HG03575 (cell line): ENCODE data around the gene TAF1.
"Not testable (repeated sequence)": the region's sequence is repeated elsewhere in the genome, so short reads cannot be mapped to it uniquely, and the experiment has no call there.

Experiments
- ATAC-seq: cut with Tn5 transposase; IDR thresholded peaks from one replicate; pipeline ENCODE4 v1.9.1; 2021; ENCODE audit not compliant: unreplicated experiment, insufficient number of reproducible peaks, low FRiP score; ENCODE audit errors: extremely low read depth

Gene TAF1

GRCh38 chrX:71420686-71421085, 54.5 kb downstream of the TAF1 start:
- no peak for ATAC-seq

GRCh38 chrX:71432733-71433132, 66.6 kb downstream of the TAF1 start:
- ATAC-seq: no peak

- no peak for ATAC-seq
Observed at GRCh38 chrX:71438750-71439149, 72.6 kb downstream of the TAF1 start.

GRCh38 chrX:71439420-71439819, 73.3 kb downstream of the TAF1 start:
- ATAC-seq: no peak

- no peak for ATAC-seq
Observed at GRCh38 chrX:71439896-71440295, 73.7 kb downstream of the TAF1 start.

- no peak for ATAC-seq
Observed at GRCh38 chrX:71440401-71440800, 74.2 kb downstream of the TAF1 start.

- ATAC-seq: not testable (repeated sequence)
Observed at GRCh38 chrX:71441809-71442208, 75.7 kb downstream of the TAF1 start.

GRCh38 chrX:71450433-71451106, 84.4 kb downstream of the TAF1 start:
- no peak for ATAC-seq

GRCh38 chrX:71451518-71451917, 85.4 kb downstream of the TAF1 start:
- not testable (repeated sequence) for ATAC-seq

GRCh38 chrX:71453056-71453455, 86.9 kb downstream of the TAF1 start:
- ATAC-seq: no peak

- no peak for ATAC-seq
Observed at GRCh38 chrX:71454222-71454621, 88.1 kb downstream of the TAF1 start.

- no peak for ATAC-seq
Observed at GRCh38 chrX:71458866-71459265, 92.7 kb downstream of the TAF1 start.

- no peak for ATAC-seq
Observed at GRCh38 chrX:71464968-71465367, 98.8 kb downstream of the TAF1 start.

GRCh38 chrX:71466979-71467523, 100.9 kb downstream of the TAF1 start:
- no peak for ATAC-seq

GRCh38 chrX:71475785-71476540, 109.8 kb downstream of the TAF1 start:
- no peak for ATAC-seq

GRCh38 chrX:71482228-71482958, 116.2 kb downstream of the TAF1 start:
- no peak for ATAC-seq

- ATAC-seq: no peak
Observed at GRCh38 chrX:71487814-71488213, 121.7 kb downstream of the TAF1 start.

GRCh38 chrX:71489540-71489939, 123.4 kb downstream of the TAF1 start:
- ATAC-seq: no peak

- ATAC-seq: no peak
Observed at GRCh38 chrX:71492231-71493065, 126.3 kb downstream of the TAF1 start.
